NCI-H2029 treated with DMSO at 0.1 percent for 48 hours (cell line): ENCODE data around the gene DPPA5.
"Not testable (repeated sequence)": the region's sequence is repeated elsewhere in the genome, so short reads cannot be mapped to it uniquely, and the experiment has no call there.

Source experiments
- DNase-seq: peaks from one replicate; lab custom pipeline; 2025; lab: John Stamatoyannopoulos, UW

The DPPA5 gene, protein sequence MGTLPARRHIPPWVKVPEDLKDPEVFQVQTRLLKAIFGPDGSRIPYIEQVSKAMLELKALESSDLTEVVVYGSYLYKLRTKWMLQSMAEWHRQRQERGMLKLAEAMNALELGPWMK

DNA sequence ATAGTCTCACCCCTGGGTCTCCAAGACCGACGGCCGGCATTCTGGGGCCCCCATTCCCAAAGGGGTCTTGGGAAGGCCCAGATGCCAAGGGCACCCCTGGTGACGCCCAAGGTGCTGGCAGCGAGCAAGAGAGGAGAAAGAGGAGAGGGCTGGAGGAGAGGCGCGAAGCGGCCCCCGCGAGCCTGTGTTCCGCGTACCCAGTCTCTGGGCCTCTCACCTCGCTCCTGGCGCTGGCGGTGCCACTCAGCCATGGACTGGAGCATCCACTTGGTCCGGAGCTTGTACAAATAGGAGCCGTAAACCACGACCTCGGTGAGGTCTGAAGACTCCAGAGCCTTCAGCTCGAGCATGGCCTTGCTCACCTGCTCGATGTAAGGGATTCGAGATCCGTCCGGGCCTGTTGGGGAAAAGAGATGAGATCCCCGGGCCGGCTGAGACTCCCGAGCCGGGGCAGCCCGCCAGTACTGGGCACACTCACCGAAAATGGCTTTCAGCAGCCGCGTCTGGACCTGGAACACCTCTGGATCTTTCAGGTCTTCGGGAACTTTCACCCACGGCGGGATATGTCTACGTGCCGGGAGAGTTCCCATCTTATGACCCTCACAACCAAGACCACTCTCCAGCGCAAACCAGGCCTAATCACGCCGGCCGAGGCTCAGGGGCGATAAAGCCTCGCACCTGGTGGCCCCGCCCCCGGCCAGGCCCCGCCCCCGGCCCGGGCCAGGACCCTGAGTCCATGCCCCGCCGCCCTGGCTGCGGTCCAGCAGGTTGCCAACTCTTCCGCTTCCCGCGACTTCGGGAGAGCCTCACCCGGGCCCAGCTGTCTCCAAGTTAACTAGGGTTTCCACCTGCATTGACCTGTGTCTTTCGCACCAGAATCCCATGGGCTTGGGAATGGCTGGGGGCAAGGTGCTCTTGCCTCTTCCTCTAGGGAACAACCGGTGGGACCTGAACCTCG lies at the start of gene DPPA5:
Gene DPPA5, minus strand, starts transcription at position 641 of the 958 bp plus-strand sequence. Its CDS starts 51 bp downstream, at position 590.
- DNase-seq = no peak

DNA sequence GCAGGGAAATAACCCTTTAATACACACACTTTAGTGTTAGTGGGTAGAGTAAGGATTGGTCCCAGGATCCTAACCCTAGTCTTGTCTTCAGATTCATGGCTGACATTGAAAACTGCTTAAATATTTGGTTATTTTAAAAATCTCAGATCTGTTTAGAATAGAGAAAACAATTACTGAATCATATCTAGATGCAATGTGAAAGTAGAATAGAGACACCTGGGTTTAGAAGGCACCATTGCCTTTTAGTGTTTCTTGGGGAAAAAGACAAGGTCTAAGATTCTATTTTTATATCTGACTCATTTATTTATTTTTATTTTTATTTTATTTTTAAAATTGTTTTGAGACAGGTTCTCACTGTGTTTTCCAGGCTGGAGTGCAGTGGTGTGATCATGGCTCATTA lies 46.6 kb upstream of the DPPA5 start:
- DNase-seq = no peak

DNA sequence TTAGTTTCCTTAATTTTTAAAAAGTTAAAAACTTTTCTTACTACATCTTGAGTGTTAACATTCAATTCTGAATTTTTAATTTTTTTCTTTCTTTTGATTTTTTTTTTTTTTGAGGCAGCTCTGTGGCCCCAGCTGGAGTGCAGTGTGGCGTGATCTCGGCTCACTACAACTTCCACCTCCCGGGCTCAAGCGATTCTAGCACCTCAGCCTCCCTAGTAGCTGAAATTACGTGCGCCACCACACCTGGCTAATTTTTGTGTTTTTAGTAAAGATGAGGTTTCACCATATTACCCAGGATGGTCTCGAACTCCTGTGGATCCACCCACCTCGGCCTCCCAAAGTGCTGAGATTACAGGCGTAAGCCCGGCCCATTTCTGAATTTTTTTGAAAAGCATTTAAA lies 41.8 kb upstream of the DPPA5 start:
- DNase-seq = no peak

DNA sequence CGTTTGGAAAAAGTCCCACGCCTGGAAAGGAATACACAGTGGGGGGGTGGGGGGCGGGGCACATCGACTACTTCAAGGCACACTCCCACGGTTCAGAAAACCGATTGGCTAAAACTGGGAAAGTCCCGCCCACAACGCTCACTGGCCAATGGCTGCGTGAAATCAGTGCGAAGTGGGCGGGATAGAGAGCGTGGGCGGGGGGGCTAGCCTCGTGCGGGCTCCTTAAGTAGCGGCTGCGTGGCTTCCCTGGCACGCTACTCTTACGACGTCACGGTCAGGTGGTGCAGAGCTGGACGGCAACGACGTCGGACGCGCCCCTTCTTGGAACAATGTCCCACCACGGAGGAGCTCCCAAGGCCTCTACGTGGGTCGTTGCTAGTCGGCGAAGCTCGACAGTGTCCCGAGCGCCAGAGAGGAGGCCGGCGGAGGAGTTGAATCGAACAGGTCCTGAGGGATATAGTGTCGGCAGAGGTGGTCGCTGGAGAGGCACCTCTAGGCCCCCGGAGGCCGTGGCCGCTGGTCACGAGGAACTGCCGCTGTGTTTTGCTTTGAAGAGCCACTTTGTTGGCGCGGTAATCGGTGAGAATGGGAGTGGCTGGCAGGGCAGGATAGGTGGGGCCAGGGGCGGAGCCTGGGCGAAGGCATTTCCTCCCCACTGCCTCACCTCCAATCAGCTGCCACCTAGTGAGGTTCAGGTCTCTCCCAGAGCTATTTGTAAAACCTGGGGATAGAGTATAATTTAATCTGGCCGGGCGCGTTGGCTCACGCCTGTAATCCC lies 40.7 kb upstream of the DPPA5 start, which contains the start of gene DDX43:
Gene DDX43, plus strand, starts transcription at position 252 of the 778 bp plus-strand sequence. Its CDS starts 78 bp downstream, at position 330.
- no peak for DNase-seq

DNA sequence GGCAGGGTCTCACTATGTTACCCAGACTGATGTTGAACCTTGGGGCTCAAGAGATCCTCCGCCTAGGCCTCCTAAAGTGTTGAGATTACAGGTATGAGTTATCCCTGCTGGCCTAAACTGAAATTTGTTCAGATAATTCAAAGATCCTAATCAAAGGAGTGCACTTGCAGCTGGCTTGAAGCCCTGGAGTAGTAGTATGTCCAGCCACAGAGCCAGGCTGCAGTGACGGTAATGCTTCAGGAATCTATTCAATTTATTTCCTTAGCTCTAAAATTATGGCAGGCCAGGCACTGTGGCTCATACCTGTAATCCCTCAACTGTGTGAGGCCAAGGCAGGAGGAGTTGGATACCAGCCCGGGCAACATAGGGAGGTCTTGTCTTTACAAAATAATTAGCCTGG lies 39.2 kb upstream of the DPPA5 start:
- DNase-seq = no peak

DNA sequence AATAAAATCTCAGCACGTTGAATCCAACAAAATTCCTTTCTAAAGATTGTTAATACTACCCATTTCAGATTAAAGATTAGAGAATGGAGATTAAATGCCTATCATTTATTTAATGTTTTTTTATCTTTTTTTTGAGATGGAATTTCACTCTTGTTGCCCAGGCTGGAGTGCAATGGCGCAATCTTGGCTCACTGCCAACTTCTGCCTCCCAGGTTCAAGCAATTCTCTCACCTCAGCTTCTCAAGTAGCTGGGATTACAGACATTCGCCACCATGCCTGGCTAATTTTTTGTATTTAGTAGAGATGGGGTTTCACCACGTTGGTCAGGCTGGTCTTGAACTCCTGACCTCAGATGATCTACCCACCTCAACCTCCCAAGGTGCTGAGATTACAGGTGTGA lies 38.1 kb upstream of the DPPA5 start:
- DNase-seq = not testable (repeated sequence)

DNA sequence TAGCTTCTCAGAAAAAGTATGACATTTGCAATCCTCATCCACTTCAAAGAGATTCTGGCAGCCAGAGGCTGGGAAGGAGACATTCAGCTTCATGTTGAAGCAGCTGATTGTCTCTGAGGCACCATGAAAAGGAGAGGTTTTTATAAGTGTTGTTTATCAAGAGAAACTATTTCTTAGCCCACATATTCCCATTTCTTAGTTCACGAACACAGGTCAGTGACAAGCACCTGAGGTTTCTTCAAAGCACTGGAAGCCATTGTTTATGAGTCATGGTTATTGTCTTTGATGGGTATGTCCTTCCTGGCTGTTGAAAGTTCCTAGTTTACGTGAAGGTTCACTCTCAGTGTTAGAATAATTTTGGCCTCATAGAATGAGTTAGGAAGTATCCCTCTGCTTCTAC lies 37.6 kb upstream of the DPPA5 start:
- DNase-seq = no peak

DNA sequence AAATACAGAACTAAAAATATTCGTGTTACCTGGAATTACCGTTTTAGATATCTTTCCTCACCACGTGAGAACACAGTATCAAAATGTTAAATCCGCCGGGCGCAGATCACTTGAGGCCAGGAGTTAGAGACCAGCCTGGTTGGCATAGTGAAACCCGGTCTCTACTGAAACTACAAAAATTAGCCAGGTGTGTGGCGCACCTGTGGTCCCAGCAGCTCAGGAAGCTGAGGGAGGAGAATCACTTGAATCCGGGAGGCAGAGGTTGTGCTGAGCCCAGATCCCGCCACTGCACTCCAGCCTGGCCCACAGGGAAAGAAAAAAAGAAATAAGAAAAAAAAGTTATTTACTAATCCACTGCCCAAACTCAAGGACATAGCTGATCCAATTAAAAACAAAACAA lies 35.8 kb upstream of the DPPA5 start:
- DNase-seq = no peak

DNA sequence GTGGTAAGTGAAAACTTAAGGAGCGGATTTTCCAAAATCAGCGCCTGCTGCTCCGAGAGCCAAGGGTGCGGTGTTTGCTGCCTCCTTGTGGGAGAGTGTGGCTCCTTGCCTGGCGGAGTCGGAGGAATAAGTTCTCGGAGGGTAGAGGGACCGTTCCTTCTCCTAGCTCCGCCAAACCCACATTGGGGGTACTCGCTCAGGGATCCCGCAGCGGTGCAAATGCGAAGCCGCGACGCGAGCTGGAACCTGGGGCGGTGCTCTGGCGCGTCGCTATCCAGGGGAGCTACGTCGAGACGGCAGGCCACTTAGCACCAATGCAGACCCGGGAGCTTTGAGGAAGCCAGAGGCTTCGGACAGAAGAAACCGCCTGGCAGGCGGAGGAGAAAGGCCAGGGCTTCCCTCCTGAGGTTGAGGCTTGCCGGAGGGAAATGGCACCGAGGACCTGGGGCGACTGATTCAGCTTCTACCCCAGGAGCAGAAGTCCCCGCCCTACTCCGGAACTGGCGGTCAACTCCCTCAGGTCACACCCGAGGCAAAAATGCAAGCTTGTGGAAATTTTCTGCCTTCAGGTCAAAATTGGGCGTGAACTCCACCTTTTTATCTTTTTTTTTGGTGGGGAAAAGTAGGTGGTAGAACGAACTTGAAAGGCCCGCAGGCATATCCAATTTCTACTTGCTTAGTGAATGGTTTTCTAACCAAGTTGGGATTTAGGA lies 34.9 kb upstream of the DPPA5 start:
- peak; percentile 31 for DNase-seq

DNA sequence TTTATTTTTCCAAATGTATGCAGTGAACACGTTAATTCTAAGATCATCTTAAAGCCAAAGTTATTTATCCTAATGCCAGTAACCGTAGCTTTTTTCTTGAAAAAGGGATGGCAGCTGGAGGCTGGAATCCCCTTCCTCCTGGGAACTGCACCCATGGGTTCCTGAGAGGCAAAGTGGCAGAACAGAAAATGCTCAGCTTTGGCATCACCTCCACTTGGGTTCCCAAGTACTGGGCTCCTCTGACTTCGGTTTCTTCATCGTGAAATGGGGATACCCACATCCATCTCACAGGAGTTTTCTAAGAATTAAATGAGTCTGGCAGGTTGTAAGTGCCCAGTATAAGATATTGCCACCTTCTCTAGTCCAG lies 34.3 kb upstream of the DPPA5 start:
- no peak for DNase-seq

DNA sequence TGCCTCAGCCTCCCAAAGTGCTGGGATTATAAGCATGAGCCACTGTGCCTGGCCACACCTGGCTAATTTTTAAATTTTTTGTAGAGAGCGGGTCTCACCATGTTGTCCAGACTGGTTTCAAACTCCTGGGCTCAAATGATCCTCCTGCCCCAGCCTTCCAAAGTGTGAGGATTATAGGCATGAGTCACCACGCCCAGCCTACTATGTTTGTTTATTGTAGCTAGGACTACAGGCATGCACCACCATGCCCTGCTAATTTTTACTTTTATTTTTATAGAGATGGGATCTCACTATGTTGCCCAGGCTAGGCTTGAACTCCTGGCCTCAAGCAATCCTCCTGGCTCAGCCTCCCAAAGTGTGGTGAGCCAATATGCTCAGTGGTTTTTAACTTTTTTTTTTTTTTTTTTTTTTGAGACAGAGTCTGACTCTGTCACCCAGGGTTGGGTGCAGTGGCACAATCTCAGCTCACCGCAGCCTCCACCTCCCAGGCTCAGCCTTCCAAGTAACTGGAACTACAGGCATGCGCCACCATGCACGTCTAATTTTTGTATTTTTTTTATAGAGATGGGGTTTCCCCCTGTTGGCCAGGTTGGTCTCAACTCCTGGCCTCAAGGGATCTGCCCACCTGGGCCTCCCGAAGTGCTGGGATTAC lies 28.5 kb upstream of the DPPA5 start:
- DNase-seq = no peak

DNA sequence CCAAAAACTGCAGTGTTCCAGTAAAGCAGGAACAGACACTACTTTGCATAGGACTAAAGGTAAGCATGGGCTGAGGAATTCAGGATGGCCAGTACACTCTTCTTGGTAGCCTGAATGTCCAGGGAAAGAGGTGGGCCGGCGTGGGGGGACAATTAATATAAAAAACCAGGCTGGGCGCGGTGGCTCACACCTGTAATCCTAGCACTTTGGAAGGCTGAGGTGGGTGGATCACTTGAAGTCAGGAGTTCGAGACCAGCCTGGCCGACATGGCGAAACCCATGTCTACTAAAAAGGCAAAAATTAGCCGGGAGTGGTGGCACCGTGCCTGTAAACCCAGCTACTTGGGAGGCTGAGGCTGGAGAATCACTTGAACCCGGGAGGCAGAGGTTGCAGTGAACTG lies 27.5 kb upstream of the DPPA5 start:
- DNase-seq = not testable (repeated sequence)

DNA sequence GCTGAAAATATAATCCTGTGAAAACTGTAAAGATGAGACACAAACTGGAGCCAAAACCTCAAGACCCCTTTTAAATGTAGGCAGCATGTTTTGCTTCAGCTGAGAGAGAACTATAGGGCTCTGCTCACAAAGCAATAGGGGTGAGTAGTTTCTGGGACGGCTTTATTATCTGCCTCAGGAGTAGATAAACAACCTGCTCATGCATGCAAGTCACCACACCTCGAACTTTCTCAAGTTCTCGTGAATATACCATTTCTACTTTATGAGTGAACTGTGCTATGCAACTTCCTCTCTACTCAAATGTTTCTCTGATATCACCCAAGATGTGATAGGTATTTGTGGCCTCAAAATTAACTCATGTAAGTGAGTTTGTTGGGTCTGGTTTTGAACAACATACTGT lies 23.1 kb upstream of the DPPA5 start:
- no peak for DNase-seq

DNA sequence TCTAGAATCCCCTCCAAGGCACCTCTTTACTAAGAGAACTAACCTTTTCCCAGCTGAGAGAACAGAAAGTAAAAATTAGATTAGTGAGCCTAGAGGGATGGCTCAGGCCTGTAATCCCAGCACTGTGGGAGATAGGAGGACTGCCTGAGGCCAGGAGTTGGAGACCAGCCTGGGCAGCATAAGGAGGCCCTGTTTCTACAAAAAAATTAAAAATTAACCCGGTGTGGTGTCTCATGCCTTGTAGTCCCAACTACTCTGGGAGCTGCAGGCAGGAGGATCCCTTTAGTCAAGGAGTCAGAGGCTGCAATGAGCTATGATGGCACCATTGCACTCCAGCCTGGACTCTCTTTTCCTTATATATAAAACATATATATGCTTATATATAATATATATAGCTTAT lies 21.1 kb upstream of the DPPA5 start:
- no peak for DNase-seq

DNA sequence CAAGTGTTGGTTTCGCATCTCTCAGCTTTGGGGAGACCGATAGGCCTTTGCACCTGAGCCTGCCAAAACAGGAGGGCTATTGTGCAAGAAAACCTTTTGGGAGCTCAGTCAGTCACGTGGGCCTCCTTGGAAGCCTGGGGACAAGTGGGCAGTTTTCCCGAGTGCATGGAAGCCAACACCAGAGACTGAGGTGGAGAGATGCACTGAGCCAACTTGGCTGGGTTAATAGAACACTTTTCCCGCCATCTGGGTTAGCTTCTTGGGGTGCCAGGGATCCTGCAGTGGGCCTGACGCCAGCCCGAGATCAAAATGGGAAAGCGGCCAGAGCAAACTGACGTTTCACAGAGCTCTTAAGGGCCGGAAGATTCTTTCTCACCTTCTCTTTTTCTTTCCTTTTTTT lies 18.4 kb upstream of the DPPA5 start:
- DNase-seq = no peak

DNA sequence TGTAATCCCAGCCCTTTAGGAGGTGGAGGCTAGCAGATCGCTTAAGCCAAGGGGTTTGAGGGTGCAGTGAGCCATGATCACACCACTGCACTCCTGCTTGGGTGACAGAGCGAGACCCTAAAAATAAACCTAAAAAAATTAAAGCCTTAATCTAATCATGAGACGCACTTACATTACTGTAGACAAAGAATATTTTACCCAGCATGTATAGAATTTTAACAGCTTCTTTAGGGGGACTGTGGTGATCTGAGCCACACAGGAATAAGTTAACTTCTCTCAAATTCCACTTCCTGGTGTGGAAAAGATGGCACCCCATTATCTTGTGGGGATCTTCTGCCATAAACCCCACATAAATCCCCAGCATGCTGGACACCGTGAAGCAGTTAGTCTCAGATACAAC lies 17.9 kb upstream of the DPPA5 start:
- no peak for DNase-seq

DNA sequence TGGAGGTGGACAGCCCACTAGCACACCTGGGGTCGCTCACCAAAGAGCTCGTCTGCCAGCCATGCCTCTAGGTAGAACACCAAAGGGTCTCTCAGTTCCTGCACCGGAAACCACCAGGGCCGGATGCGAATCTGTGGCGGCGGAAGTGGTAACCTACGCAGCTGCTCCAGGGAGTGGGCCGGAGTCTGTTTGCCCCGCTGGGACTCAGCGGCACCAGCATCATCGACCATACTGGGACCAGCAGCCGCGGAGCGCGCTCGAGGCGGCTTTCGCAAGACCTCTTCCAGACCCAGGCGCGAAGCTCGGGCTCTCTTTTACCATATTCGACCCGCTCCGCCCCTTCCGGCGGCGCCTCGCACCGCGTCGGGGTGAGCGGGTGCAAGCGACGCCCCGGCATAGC lies 15.5 kb upstream of the DPPA5 start, which contains the start of gene OOEP:
Gene OOEP, minus strand, starts transcription at position 335 of the 400 bp plus-strand sequence. Its CDS starts 105 bp downstream, at position 230.
- no peak for DNase-seq

DNA sequence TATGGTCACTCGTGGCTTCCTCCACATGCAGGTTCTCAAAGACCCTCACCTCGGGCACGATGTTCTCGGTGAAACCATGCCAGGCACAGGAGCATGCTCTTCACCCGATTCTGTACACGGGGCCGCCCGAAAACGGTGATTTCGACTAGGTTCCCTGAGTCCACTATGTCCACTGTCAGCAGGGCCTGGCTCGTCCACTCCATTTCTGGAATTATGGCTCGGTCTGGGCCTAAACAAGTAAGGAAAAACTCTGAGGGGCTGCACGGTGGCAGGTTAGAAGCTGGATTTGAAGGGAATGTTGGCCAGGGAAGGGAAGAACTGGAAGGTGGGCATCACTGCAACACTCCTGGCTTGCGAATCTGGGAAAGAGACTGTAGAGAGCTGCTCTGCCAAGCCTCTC lies 15.1 kb upstream of the DPPA5 start:
- no peak for DNase-seq

DNA sequence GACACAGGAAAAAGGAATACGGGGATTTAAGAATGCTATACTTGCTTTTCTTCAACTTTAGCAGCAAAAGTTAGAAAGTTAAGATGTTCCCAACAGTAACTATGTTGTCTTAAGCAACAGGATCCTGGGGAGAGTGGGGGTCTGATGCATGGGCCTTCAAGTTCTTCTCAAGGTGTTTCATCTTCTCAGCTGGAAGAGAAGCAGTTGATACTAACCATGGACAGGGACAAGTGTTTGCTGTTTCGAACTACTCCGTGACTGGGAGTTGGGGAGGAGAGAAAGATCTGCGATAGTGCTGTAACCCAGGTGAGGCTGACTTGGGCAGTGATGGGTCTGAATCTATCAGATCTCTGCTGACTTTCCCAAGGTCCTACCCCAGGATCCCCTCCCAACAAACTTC lies 14.6 kb upstream of the DPPA5 start:
- no peak for DNase-seq

DNA sequence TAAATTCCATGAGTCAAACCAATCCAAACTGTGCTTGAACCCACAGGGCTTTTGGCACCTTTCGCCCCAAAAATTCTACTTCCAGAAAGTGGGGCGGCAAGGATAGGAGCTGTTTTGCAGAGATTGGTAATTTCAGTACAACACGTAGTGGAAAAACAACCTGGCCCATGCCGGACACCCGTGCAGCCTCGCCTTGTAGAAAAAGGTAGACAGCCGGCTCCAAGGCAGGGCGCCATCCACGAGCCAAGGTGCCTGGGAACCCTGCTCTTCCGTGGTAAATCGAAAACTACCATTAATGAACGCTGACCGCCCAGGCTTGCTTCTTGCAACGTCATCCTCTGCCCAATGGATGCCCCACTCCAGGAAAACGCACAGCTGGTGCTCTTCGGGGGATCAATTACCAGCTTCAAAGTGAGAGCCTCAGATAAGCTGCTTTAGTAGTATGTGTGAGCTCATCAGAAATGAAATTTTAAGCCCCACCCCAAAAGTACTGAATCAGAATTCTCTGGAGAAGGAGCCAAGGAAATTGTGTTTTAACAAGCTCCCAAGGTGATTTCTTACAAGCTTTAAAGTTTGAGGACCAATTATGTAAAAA lies 13.8 kb upstream of the DPPA5 start:
- no peak for DNase-seq

DNA sequence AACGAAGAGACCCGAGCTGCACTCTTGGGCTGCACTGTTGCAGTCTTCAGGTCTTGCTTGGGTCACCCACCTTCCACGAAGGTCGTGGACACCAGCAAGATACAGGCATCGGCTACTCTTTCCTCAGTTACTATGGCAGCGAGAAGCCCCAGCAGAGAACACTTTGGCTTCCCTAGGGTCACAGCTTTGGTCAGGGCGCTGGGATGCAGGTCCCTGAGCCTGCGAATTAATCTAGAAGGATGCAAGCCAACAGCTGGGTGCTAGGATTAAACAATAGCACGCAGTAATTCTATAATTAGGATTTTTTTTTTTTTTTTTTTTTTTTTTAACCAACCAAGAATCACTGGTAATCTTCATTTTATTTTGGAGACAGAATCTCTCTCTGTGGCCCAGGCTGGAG lies 10.5 kb upstream of the DPPA5 start:
- no peak for DNase-seq
